ENCODE measurements around the gene DGCR8.
"Not testable (repeated sequence)": the region's sequence is repeated elsewhere in the genome, so short reads cannot be mapped to it uniquely, and the experiment has no call there.

The DGCR8 gene

DNA sequence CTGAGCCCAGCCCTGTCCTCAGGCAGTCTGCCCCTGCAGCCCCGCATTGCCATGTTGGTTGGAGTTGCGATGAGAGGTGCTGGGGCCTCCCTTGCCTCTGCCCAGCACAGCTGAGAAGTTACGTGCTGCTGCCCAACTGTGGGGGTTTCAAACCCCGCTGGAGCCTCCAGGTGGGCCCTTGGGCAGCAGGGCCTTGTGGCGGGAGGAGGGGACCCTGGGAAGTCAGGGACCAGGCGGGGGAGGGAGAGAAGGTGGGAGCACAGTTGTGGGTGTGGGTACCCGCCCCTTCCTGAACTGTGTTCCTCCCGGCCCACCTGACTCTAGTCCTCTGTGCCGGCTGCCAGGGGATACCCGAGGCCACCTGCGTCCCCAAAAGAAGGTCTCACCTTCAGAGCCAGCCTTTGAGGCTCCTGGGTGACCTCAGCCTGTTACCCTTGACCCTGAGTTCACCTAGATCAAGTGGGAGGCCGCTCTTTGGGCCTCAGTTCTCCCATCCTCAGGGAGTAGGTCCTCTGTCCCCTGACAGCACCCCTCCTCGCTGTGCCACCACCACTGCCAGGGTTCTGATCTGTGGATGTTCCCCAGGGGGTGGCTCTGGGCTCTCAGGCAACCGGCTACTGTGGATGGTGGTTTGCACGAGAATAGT lies 78.5 kb downstream of the DGCR8 start:
- no peak for DNase-seq

DNA sequence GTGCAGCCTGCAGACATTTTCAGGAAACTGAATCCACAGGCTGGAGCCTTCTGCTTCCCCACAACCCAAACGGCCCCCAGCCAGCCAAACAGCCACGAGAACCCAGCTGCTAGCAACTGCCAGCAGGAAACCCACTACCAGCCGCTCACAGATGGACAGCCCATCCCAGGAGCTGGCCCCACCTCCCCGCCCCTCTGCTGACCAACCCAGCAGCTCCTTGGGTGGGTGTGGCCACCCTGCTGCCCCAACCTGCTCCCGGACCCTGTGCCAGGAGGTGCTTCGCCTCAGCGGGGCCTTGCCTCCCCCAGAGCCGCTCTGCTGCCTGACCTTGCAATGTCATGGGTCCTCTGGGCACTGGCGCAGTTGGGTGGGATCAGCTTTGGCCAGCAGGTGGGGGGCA lies 79.0 kb downstream of the DGCR8 start:
- no peak for DNase-seq

DNA sequence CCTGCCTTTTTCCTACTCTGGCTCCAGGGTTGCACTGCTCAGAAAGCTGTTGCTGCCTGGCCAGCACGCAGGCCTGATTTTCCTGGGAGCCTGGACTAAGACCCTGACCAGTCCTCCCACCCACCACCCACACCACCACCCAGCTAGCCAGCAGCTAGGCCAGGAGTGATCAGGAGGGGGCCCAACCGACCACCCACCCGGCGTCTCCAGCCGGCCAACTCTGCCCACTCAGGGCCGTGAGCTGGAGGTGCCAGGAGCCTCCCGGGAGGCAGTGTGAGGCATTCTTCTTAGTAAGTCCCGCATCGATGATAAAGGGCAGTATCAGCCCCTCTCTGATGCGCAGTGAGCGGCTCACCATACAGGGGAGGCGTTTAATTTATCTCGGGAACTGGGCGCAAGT lies 79.5 kb downstream of the DGCR8 start:
- not testable (repeated sequence) for DNase-seq

DNA sequence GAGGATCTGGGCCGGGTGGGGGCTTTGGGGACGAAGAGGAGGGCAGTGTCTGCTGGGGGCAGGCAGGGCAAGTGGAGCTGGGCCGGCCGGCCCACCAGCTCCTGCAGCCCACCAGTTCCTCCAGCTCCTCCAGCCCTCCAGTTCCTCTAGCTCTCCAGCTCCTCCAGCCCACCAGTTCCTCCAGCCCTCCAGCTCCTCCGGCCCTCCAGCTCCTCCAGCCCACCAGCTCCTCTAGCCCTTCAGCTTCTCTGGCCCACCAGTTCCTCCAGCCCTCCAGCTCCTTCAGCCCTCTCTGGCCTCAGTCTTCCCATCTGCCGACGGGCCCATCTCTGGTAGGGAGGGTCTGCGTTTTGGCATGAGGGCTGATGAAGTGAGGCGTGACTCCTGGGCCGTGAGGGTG lies 80.0 kb downstream of the DGCR8 start:
- DNase-seq = no peak

All from kidney glomerular epithelial cell (primary cell).